Measurements from ENCODE around the gene BIRC2.

BIRC2 gene

DNA sequence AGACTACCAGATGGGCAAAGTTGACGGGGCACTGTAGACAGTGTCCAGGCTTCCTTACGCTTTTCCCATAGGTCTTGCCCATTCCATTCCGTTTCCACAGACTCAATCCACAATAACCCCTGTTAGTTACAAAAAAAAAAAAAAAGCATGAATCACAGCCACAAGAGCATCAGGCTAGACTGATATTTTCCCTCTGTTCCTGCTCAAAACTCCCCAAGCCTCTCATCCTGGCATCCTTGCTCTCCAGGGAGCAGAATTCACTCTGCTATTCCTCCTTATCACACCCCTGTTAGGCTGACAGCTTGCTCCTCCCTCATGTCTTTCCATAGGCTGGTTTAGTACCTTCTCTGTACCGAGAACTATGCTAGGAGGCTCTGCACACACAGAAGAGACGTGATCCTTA lies 63.4 kb downstream of the BIRC2 start:
- H3K4me1 ChIP-seq (ENCODE audit: control insufficient read depth in 1 of 2, insufficient read depth in 1 of 2, low read depth in 1 of 2, low read length in 1 of 2) = peaks cover 0 to 11% of the 10 kb centered on the region in 2 experiments
- no peak overlapping the region for H3K4me3 ChIP-seq (ENCODE audit: low read depth in 1 of 2, low read length in 1 of 2)
- H3K27ac ChIP-seq = no peak overlapping the region
- TF ChIP-seq, protein P1, sequence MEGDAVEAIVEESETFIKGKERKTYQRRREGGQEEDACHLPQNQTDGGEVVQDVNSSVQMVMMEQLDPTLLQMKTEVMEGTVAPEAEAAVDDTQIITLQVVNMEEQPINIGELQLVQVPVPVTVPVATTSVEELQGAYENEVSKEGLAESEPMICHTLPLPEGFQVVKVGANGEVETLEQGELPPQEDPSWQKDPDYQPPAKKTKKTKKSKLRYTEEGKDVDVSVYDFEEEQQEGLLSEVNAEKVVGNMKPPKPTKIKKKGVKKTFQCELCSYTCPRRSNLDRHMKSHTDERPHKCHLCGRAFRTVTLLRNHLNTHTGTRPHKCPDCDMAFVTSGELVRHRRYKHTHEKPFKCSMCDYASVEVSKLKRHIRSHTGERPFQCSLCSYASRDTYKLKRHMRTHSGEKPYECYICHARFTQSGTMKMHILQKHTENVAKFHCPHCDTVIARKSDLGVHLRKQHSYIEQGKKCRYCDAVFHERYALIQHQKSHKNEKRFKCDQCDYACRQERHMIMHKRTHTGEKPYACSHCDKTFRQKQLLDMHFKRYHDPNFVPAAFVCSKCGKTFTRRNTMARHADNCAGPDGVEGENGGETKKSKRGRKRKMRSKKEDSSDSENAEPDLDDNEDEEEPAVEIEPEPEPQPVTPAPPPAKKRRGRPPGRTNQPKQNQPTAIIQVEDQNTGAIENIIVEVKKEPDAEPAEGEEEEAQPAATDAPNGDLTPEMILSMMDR (IDR thresholded peaks at IDR 0.05) = no peak
- H3K27me3 ChIP-seq = no peaks in the 10 kb centered on the region
- peaks cover 25% of the 10 kb centered on the region for H3K36me3 ChIP-seq
- H3K9me3 ChIP-seq = no peaks in the 10 kb centered on the region

GRCh38 chr11:102411142-102411541 lies 64.1 kb downstream of the BIRC2 start:
- TF ChIP-seq, protein P1 (IDR thresholded peaks at IDR 0.05) = no peak
- Histone ChIP-seq H3K27me3 (no peaks in the 10 kb centered on the region), H3K27ac (no peak overlapping the region), H3K36me3 (peaks cover 21% of the 10 kb centered on the region), H3K9me3 (no peaks in the 10 kb centered on the region), H3K4me3 (ENCODE audit: low read depth in 1 of 2, low read length in 1 of 2) (no peak overlapping the region), H3K4me1 (ENCODE audit: control insufficient read depth in 1 of 2, insufficient read depth in 1 of 2, low read depth in 1 of 2, low read length in 1 of 2) (peaks cover 0 to 11% of the 10 kb centered on the region in 2 experiments)

DNA sequence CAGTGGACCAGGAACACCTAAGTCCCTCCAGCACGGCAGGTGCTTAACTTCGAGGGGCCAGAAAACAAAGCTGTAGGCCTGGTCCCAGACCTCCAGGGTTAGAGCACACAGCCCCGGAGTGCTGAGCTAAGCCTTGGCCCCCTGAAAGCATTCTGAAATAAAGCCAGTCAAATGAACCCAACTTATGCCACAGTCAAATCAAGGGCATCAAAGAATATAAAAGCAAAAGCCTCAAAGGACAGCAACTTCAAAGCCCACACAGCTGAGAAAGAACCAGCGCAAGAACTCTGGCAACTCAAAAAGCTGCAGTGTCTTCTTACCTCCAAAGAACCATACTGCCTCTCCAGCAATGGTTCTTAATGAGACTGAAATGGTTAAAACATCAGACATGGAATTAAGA lies 66.5 kb downstream of the BIRC2 start:
- Histone ChIP-seq H3K27me3 (no peaks in the 10 kb centered on the region), H3K4me1 (ENCODE audit: control insufficient read depth in 1 of 2, insufficient read depth in 1 of 2, low read depth in 1 of 2, low read length in 1 of 2) (no peaks in the 10 kb centered on the region), H3K4me3 (ENCODE audit: low read depth in 1 of 2, low read length in 1 of 2) (no peak overlapping the region), H3K9me3 (no peaks in the 10 kb centered on the region), H3K36me3 (peaks cover 9% of the 10 kb centered on the region), H3K27ac (no peak overlapping the region)
- TF ChIP-seq, protein P1 (IDR thresholded peaks at IDR 0.05) = no peak

DNA sequence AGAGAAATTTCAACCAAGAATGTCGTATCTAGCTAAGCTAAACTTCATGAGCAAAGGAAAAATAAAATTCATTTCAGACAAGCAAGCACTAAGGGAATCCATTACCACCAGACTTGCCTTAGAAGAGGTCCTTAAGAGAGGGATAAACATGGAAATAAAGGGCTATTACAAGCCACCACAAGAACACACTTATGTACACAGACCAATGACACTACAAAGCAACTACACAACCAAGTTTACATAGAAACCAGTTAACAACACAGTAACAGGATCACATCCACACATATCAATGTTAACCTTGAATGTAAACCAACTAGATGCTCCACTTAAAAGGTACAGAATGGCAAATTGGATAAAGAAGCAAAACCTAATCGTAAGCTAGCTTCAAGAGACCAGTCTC lies 67.5 kb downstream of the BIRC2 start:
- H3K4me3 ChIP-seq (ENCODE audit: low read depth in 1 of 2, low read length in 1 of 2) = no peak overlapping the region
- H3K27me3 ChIP-seq = no peaks in the 10 kb centered on the region
- TF ChIP-seq, protein P1 (IDR thresholded peaks at IDR 0.05) = no peak
- H3K36me3 ChIP-seq = peaks cover 7% of the 10 kb centered on the region
- no peak overlapping the region for H3K27ac ChIP-seq
- no peaks in the 10 kb centered on the region for H3K4me1 ChIP-seq (ENCODE audit: control insufficient read depth in 1 of 2, insufficient read depth in 1 of 2, low read depth in 1 of 2, low read length in 1 of 2)
- no peaks in the 10 kb centered on the region for H3K9me3 ChIP-seq

GRCh38 chr11:102415304-102415916 lies 68.4 kb downstream of the BIRC2 start:
- TF ChIP-seq, protein P1 (IDR thresholded peaks at IDR 0.05) = no peak
- peaks cover 2% of the 10 kb centered on the region for H3K36me3 ChIP-seq
- H3K4me3 ChIP-seq (ENCODE audit: low read depth in 1 of 2, low read length in 1 of 2) = no peak overlapping the region
- H3K9me3 ChIP-seq = no peaks in the 10 kb centered on the region
- H3K27ac ChIP-seq = no peak overlapping the region
- no peaks in the 10 kb centered on the region for H3K27me3 ChIP-seq
- no peaks in the 10 kb centered on the region for H3K4me1 ChIP-seq (ENCODE audit: control insufficient read depth in 1 of 2, insufficient read depth in 1 of 2, low read depth in 1 of 2, low read length in 1 of 2)

Measured in neutrophil (primary cell).